Tibial nerve (tissue), 4 donors: ENCODE results near the gene NTNG2.

Source experiments
- EP300 ChIP-seq, 2 donors: sonication (generic); formaldehyde crosslinking; IDR thresholded peaks; one replicate each; pipeline ENCODE4 v1.6.1; 2017; ENCODE audit warnings: antibody characterized with exemption in 2 of 2, mild to moderate bottlenecking in 1 of 2
- POLR2A ChIP-seq, 2 donors: fragments of 450-650 bp; IDR thresholded peaks; one replicate each; pipeline ENCODE4 v1.6.1; 2017; ENCODE audit warnings: antibody characterized with exemption in 2 of 2, mild to moderate bottlenecking in 2 of 2, moderate library complexity in 2 of 2
- TF ChIP-seq, protein P1 (sequence below), 5 experiments: fragments of 200-600 bp in 3 of 5; fragments of 450-650 bp in 2 of 5; sonication (generic) in 3 of 5; IDR thresholded peaks; one replicate each; pipeline ENCODE4 v1.5.1; 2016 to 2019; ENCODE audit warnings: antibody characterized with exemption in 5 of 5, mild to moderate bottlenecking in 3 of 5, moderate library complexity in 2 of 5

DNA sequence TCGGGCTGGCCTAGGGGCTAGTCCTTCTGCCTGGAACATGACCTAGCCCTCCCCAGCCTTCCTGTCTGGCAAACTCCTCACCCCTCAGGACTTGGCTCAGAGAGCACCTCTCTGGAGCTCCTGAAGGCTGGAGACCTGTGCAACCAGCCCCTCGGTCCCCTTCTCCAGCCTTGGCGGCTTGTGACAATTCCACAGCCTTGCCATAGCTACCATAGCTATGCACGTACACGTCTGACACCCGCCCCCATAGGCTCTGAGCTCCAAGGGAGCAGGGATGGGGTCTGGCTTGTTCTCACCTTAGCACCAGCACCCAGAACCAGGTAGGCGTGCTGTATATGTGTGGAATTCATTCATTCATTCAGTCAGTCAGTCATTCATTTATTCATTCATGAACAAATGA is 49.7 kb downstream of the NTNG2 start:
- TF ChIP-seq POLR2A (IDR thresholded peaks at IDR 0.05): no peak
- TF ChIP-seq, protein P1, sequence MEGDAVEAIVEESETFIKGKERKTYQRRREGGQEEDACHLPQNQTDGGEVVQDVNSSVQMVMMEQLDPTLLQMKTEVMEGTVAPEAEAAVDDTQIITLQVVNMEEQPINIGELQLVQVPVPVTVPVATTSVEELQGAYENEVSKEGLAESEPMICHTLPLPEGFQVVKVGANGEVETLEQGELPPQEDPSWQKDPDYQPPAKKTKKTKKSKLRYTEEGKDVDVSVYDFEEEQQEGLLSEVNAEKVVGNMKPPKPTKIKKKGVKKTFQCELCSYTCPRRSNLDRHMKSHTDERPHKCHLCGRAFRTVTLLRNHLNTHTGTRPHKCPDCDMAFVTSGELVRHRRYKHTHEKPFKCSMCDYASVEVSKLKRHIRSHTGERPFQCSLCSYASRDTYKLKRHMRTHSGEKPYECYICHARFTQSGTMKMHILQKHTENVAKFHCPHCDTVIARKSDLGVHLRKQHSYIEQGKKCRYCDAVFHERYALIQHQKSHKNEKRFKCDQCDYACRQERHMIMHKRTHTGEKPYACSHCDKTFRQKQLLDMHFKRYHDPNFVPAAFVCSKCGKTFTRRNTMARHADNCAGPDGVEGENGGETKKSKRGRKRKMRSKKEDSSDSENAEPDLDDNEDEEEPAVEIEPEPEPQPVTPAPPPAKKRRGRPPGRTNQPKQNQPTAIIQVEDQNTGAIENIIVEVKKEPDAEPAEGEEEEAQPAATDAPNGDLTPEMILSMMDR (IDR thresholded peaks at IDR 0.05): no peak
- TF ChIP-seq EP300 (IDR thresholded peaks at IDR 0.05): no peak
